WTC11 (cell line): ENCODE measurements around the gene PEAK3. TPM values are rescaled to one million over a fixed set of nuclear protein-coding genes. Genes with fewer than 3 reads are reported as not detected.

Experiments used
- ATAC-seq: fragments of 200-7000 bp; cut with Tn5 transposase; 2 replicates; pipeline ENCODE4 v1.10.0; 2021; ENCODE audit warnings: mild to moderate bottlenecking, moderate library complexity
- CTCF ChIA-PET: fragments of 300-600 bp; sonication (Branson Sonifier 250); formaldehyde crosslinking; loops from one replicate; lab custom pipeline; 2021; ENCODE audit warnings: antibody characterized with exemption; lab: Charles Lee
- POLR2A ChIA-PET: fragments of 350-600 bp; sonication (Branson Sonifier 250); formaldehyde crosslinking; loops from one replicate; lab custom pipeline; 2021; ENCODE audit warnings: antibody characterized with exemption; lab: Charles Lee
- DNase-seq: peaks from one replicate; pipeline ENCODE4 v3.0.0; 2021; ENCODE audit warnings: low spot score
- H3K27ac Mint-ChIP-seq: 2 replicates; pipeline ENCODE4 v1.8.0; 2021; ENCODE audit warnings: mixed read lengths
- H3K27me3 Mint-ChIP-seq: 2 replicates; pipeline ENCODE4 v1.8.0; 2021; ENCODE audit warnings: low read depth, mild to moderate bottlenecking, moderate library complexity, mixed read lengths
- H3K36me3 Mint-ChIP-seq: 2 replicates; pipeline ENCODE4 v1.8.0; 2021; ENCODE audit warnings: mixed read lengths
- H3K4me1 Mint-ChIP-seq: 2 replicates; pipeline ENCODE4 v1.8.0; 2022; ENCODE audit warnings: mixed read lengths
- H3K4me3 Mint-ChIP-seq: 2 replicates; pipeline ENCODE4 v1.8.0; 2021; ENCODE audit warnings: mild to moderate bottlenecking, moderate library complexity, mixed read lengths
- H3K9me3 Mint-ChIP-seq: 2 replicates; pipeline ENCODE4 v1.8.0; 2021; ENCODE audit warnings: mixed read lengths
- ATF3 ChIP-seq: sonication (generic); formaldehyde crosslinking; conservative IDR thresholded peaks from 2 replicates; pipeline ENCODE4 v1.8.1; 2022; ENCODE audit warnings: mild to moderate bottlenecking, missing genetic modification reagents
- ATF6 ChIP-seq: sonication (generic); formaldehyde crosslinking; IDR thresholded peaks from 2 replicates; pipeline ENCODE4 v1.8.1; 2023; ENCODE audit warnings: mild to moderate bottlenecking, missing genetic modification reagents
- CREB1 ChIP-seq: sonication (generic); formaldehyde crosslinking; IDR thresholded peaks from 2 replicates; pipeline ENCODE4 v1.8.0; 2023; ENCODE audit warnings: mild to moderate bottlenecking, missing genetic modification reagents
- FOXK1 ChIP-seq: sonication (generic); formaldehyde crosslinking; IDR thresholded peaks from 2 replicates; pipeline ENCODE4 v1.8.0; 2022; ENCODE audit warnings: mild to moderate bottlenecking, moderate library complexity, missing genetic modification reagents
- GABPB1 ChIP-seq: sonication (generic); formaldehyde crosslinking; IDR thresholded peaks from 2 replicates; pipeline ENCODE4 v1.8.1; 2023; ENCODE audit warnings: mild to moderate bottlenecking, missing genetic modification reagents
- GRHL2 ChIP-seq: fragments of 250-450 bp; sonication (Bioruptor Pico); IDR thresholded peaks from 2 replicates; pipeline ENCODE4 v1.8.0; 2022; ENCODE audit warnings: mild to moderate bottlenecking, moderate library complexity; ENCODE audit not compliant: insufficient replicate concordance, severe bottlenecking
- IRF1 ChIP-seq: sonication (generic); formaldehyde crosslinking; IDR thresholded peaks from 2 replicates; pipeline ENCODE4 v1.8.0; 2023; ENCODE audit warnings: missing genetic modification reagents
- IRF2 ChIP-seq: sonication (generic); formaldehyde crosslinking; IDR thresholded peaks from 2 replicates; pipeline ENCODE4 v1.8.0; 2022; ENCODE audit warnings: low read depth, missing genetic modification reagents, borderline replicate concordance
- MXD4 ChIP-seq: fragments of 250-450 bp; sonication (Bioruptor Pico); IDR thresholded peaks from 2 replicates; pipeline ENCODE4 v1.8.0; 2021; ENCODE audit warnings: mild to moderate bottlenecking, moderate library complexity, borderline replicate concordance
- OVOL2 ChIP-seq: fragments of 250-450 bp; sonication (Bioruptor Pico); IDR thresholded peaks from 2 replicates; pipeline ENCODE4 v1.9.0; 2021; ENCODE audit warnings: mild to moderate bottlenecking, borderline replicate concordance
- SMAD3 ChIP-seq: sonication (generic); formaldehyde crosslinking; IDR thresholded peaks from 2 replicates; pipeline ENCODE4 v1.8.0; 2022; ENCODE audit warnings: missing genetic modification reagents, mild to moderate bottlenecking, borderline replicate concordance
- SMAD4 ChIP-seq: sonication (generic); formaldehyde crosslinking; IDR thresholded peaks from 2 replicates; pipeline ENCODE4 v1.8.0; 2022; ENCODE audit warnings: mild to moderate bottlenecking, missing genetic modification reagents
- TP53 ChIP-seq: sonication (generic); formaldehyde crosslinking; IDR thresholded peaks from 2 replicates; pipeline ENCODE4 v1.8.1; 2023; ENCODE audit warnings: mild to moderate bottlenecking, missing genetic modification reagents
- ZNF219 ChIP-seq: sonication (generic); formaldehyde crosslinking; IDR thresholded peaks from 2 replicates; pipeline ENCODE4 v1.8.0; 2023; ENCODE audit warnings: missing genetic modification reagents, mild to moderate bottlenecking, borderline replicate concordance
- ZNF416 ChIP-seq: fragments of 250-450 bp; sonication (Bioruptor Pico); IDR thresholded peaks from 2 replicates; pipeline ENCODE4 v1.9.0; 2021; ENCODE audit warnings: mild to moderate bottlenecking, inconsistent platforms
- ZNF423 ChIP-seq: fragments of 250-450 bp; sonication (Bioruptor Pico); IDR thresholded peaks from 2 replicates; pipeline ENCODE4 v2.1.2; 2022; ENCODE audit warnings: mild to moderate bottlenecking, moderate library complexity
- total RNA-seq: library from RNA; stranded (reverse); gene quantifications from 3 replicates; pipeline ENCODE4 v1.2.3, GENCODE V29; 2021
- TF ChIP-seq, protein P1 (sequence below): fragments of 250-450 bp; sonication (Bioruptor Pico); IDR thresholded peaks from 2 replicates; pipeline ENCODE4 v1.9.0; 2021; ENCODE audit warnings: mild to moderate bottlenecking, borderline replicate concordance
- TF ChIP-seq, protein P2 (sequence below): sonication (generic); formaldehyde crosslinking; IDR thresholded peaks from 2 replicates; pipeline ENCODE4 v1.8.0; 2022; ENCODE audit warnings: mild to moderate bottlenecking, missing genetic modification reagents
- TF ChIP-seq, protein P3 (sequence below): sonication (generic); formaldehyde crosslinking; IDR thresholded peaks from 2 replicates; pipeline ENCODE4 v1.8.1; 2022; ENCODE audit warnings: mild to moderate bottlenecking, missing genetic modification reagents, moderate library complexity, borderline replicate concordance

Gene PEAK3
- total RNA-seq, 1 experiment from 2014 or later = not detected

DNA sequence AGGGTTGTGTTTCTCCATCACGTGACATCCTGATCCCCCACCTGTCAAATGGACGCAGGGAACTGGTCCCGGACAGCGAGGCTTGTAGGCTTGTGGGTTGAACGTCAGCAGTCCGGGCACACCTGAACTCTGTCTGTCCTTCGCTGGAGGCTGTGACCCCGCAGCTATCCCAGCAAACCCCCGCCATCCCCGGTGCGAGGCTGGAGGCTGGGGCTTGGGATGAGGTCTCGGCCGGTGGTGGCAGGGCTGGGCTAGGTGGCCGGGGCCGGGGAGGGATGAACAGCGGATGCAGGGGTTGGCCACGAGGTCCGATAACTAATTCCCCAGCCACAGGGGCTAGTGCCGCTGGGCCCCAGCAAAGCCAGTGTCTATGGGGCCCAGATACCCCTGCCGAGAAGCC is 37.6 kb upstream of the PEAK3 start (continued):
- TF ChIP-seq OVOL2 (CRISPR knock-in tag) = no peak
- TF ChIP-seq, protein P1, sequence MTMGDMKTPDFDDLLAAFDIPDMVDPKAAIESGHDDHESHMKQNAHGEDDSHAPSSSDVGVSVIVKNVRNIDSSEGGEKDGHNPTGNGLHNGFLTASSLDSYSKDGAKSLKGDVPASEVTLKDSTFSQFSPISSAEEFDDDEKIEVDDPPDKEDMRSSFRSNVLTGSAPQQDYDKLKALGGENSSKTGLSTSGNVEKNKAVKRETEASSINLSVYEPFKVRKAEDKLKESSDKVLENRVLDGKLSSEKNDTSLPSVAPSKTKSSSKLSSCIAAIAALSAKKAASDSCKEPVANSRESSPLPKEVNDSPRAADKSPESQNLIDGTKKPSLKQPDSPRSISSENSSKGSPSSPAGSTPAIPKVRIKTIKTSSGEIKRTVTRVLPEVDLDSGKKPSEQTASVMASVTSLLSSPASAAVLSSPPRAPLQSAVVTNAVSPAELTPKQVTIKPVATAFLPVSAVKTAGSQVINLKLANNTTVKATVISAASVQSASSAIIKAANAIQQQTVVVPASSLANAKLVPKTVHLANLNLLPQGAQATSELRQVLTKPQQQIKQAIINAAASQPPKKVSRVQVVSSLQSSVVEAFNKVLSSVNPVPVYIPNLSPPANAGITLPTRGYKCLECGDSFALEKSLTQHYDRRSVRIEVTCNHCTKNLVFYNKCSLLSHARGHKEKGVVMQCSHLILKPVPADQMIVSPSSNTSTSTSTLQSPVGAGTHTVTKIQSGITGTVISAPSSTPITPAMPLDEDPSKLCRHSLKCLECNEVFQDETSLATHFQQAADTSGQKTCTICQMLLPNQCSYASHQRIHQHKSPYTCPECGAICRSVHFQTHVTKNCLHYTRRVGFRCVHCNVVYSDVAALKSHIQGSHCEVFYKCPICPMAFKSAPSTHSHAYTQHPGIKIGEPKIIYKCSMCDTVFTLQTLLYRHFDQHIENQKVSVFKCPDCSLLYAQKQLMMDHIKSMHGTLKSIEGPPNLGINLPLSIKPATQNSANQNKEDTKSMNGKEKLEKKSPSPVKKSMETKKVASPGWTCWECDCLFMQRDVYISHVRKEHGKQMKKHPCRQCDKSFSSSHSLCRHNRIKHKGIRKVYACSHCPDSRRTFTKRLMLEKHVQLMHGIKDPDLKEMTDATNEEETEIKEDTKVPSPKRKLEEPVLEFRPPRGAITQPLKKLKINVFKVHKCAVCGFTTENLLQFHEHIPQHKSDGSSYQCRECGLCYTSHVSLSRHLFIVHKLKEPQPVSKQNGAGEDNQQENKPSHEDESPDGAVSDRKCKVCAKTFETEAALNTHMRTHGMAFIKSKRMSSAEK (CRISPR knock-in tag) = no peak
- TF ChIP-seq, all 79 proteins: peak for 0

- Mint-ChIP-seq H3K9me3 (peaks cover 9% of the 10 kb centered on the region), H3K27ac (no peak overlapping the region), H3K36me3 (peaks cover 8% of the 10 kb centered on the region), H3K4me3 (no peak overlapping the region), H3K27me3 (peaks cover 9% of the 10 kb centered on the region), H3K4me1 (no peaks in the 10 kb centered on the region)
- ATAC-seq (no peak), DNase-seq (no peak)
- POLR2A ChIA-PET = no interaction called here
- CTCF ChIA-PET = interaction anchor here (0.7 to 1.3 kb wide), 6 partner anchors 9 to 1478 kb away, joined by 3 to 4 read pairs (median 4); no protein-coding TSS in a partner anchor
- TF ChIP-seq TP53 (CRISPR knock-in tag) (no peak), SMAD3 (CRISPR knock-in tag) (no peak), ZNF423 (no peak), IRF2 (CRISPR knock-in tag) (no peak), SMAD4 (no peak), CREB1 (CRISPR knock-in tag) (no peak), FOXK1 (CRISPR knock-in tag) (no peak), GRHL2 (no peak)
- TF ChIP-seq, protein P2, sequence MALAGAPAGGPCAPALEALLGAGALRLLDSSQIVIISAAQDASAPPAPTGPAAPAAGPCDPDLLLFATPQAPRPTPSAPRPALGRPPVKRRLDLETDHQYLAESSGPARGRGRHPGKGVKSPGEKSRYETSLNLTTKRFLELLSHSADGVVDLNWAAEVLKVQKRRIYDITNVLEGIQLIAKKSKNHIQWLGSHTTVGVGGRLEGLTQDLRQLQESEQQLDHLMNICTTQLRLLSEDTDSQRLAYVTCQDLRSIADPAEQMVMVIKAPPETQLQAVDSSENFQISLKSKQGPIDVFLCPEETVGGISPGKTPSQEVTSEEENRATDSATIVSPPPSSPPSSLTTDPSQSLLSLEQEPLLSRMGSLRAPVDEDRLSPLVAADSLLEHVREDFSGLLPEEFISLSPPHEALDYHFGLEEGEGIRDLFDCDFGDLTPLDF (CRISPR knock-in tag) = no peak
- TF ChIP-seq, protein P3, sequence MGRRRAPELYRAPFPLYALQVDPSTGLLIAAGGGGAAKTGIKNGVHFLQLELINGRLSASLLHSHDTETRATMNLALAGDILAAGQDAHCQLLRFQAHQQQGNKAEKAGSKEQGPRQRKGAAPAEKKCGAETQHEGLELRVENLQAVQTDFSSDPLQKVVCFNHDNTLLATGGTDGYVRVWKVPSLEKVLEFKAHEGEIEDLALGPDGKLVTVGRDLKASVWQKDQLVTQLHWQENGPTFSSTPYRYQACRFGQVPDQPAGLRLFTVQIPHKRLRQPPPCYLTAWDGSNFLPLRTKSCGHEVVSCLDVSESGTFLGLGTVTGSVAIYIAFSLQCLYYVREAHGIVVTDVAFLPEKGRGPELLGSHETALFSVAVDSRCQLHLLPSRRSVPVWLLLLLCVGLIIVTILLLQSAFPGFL = no peak
These were observed 36.9 kb upstream of the PEAK3 start for GRCh38 chr19:2318923-2319322.

GRCh38 chr19:2317756-2318155 is 35.8 kb upstream of the PEAK3 start:
- no peak for TF ChIP-seq ATF3 (CRISPR knock-in tag)
- CTCF ChIA-PET = interaction anchor here (1.3 to 3.0 kb wide), 2 partner anchors 43 to 56 kb away, joined by 4 to 42 read pairs; no protein-coding TSS in a partner anchor
- ATAC-seq = no peak
- 0 out of 2 replicates have a peak, but pooled peaks cover 2% of the 10 kb centered on the region for H3K4me1 Mint-ChIP-seq
- H3K9me3 Mint-ChIP-seq = peaks cover 9% of the 10 kb centered on the region
- no peak overlapping the region for H3K27ac Mint-ChIP-seq
- no peak for DNase-seq
- H3K36me3 Mint-ChIP-seq = peaks cover 5% of the 10 kb centered on the region
- H3K27me3 Mint-ChIP-seq = peaks cover 9% of the 10 kb centered on the region
- POLR2A ChIA-PET = interaction anchor here (0.6 kb wide), 1 partner anchor 551 kb away, joined by 3 read pairs; no protein-coding TSS in a partner anchor
- H3K4me3 Mint-ChIP-seq = no peak overlapping the region

- no peak for DNase-seq
- ChIA-PET POLR2A (interaction anchor here (0.6 kb wide), 1 partner anchor 551 kb away, joined by 3 read pairs; no protein-coding TSS in a partner anchor), CTCF (interaction anchor here (1.3 to 3.3 kb wide), 4 partner anchors 15 to 56 kb away, joined by 4 to 42 read pairs (median 19); no protein-coding TSS in a partner anchor)
- Mint-ChIP-seq H3K4me1 (0 out of 2 replicates have a peak, but pooled peaks cover 2% of the 10 kb centered on the region), H3K4me3 (no peak overlapping the region), H3K9me3 (peaks cover 9% of the 10 kb centered on the region), H3K27me3 (peaks cover 9% of the 10 kb centered on the region), H3K36me3 (peaks cover 5% of the 10 kb centered on the region), H3K27ac (no peak overlapping the region)
- no peak for ATAC-seq
- TF ChIP-seq GABPB1 (CRISPR knock-in tag) (no peak), ATF6 (CRISPR knock-in tag) (no peak), MXD4 (no peak), ZNF219 (no peak), IRF1 (CRISPR knock-in tag) (no peak), OVOL2 (CRISPR knock-in tag) (no peak), ZNF416 (no peak), ZNF423 (no peak)
These were observed 35.3 kb upstream of the PEAK3 start for GRCh38 chr19:2317300-2317699.
